CD4-positive, alpha-beta memory T cell (primary cell): ENCODE measurements around the gene CFP. TPM values are rescaled to one million over a fixed set of nuclear protein-coding genes. Genes with fewer than 3 reads are reported as not detected.

Experiments used
- CTCF ChIA-PET: fragments of 350-600 bp; sonication (Branson Sonifier 250); formaldehyde crosslinking; loops from one replicate; lab custom pipeline; 2021; ENCODE audit warnings: inconsistent platforms; ENCODE audit not compliant: partially characterized antibody; lab: Charles Lee
- POLR2A ChIA-PET: fragments of 350-600 bp; sonication (Branson Sonifier 250); formaldehyde crosslinking; loops from one replicate; lab custom pipeline; 2021; ENCODE audit not compliant: partially characterized antibody; lab: Charles Lee
- DNase-seq, 5 donors: peaks; one replicate each; pipeline versions ENCODE4 v3.0.0 to v3.0.0-alpha.2; 2020 to 2022; ENCODE audit warnings: mixed read lengths in 1 of 5
- H3K27ac ChIP-seq: one replicate; pipeline ENCODE4 v1.7.0; 2013; ENCODE audit warnings: low read depth, low read length
- H3K27me3 ChIP-seq: 2 replicates; pipeline ENCODE4 v1.7.0; 2013; ENCODE audit warnings: mild to moderate bottlenecking, low read length, moderate library complexity; ENCODE audit not compliant: insufficient read depth
- H3K36me3 ChIP-seq: 2 replicates; pipeline ENCODE4 v1.7.0; 2013; ENCODE audit warnings: mild to moderate bottlenecking, low read length, moderate library complexity; ENCODE audit not compliant: insufficient read depth
- H3K4me1 ChIP-seq: 2 replicates; pipeline ENCODE4 v1.7.0; 2013; ENCODE audit warnings: mild to moderate bottlenecking, low read length, moderate library complexity; ENCODE audit not compliant: insufficient read depth
- H3K4me3 ChIP-seq, 2 donors: one replicate each; pipeline ENCODE4 v1.7.0; 2013; ENCODE audit warnings: low read length in 2 of 2, mild to moderate bottlenecking in 1 of 2
- H3K9me3 ChIP-seq, 2 donors: one replicate each; pipeline ENCODE4 v1.7.0; 2013; ENCODE audit warnings: low read length in 2 of 2, control low read depth in 1 of 2; ENCODE audit not compliant: control insufficient read depth in 1 of 2
- H3K27ac Mint-ChIP-seq, 7 donors: one replicate each; pipeline ENCODE4 v1.8.0; 2020 to 2021; ENCODE audit warnings: mixed read lengths in 7 of 7, mild to moderate bottlenecking in 6 of 7, inconsistent platforms in 3 of 7, moderate library complexity in 3 of 7
- H3K27me3 Mint-ChIP-seq, 2 donors: one replicate each; pipeline ENCODE4 v1.8.0; 2020 to 2021; ENCODE audit warnings: mixed read lengths in 2 of 2
- H3K36me3 Mint-ChIP-seq, 2 donors: one replicate each; pipeline ENCODE4 v1.8.0; 2020 to 2021; ENCODE audit warnings: mixed read lengths in 2 of 2, inconsistent platforms in 1 of 2, mild to moderate bottlenecking in 1 of 2
- H3K4me1 Mint-ChIP-seq, 4 donors: one replicate each; pipeline ENCODE4 v1.8.0; 2020 to 2021; ENCODE audit warnings: mixed read lengths in 4 of 4, mild to moderate bottlenecking in 1 of 4
- H3K4me3 Mint-ChIP-seq, 8 donors: one replicate each; pipeline ENCODE4 v1.8.0; 2020 to 2021; ENCODE audit warnings: mixed read lengths in 8 of 8, mild to moderate bottlenecking in 7 of 8, moderate library complexity in 6 of 8, inconsistent platforms in 3 of 8
- H3K9me3 Mint-ChIP-seq, 8 donors: one replicate each; pipeline ENCODE4 v1.8.0; 2020 to 2021; ENCODE audit warnings: mixed read lengths in 8 of 8, mild to moderate bottlenecking in 5 of 8, inconsistent platforms in 3 of 8, moderate library complexity in 1 of 8
- intact Hi-C: fragments of 100-400 bp; cut with micrococcal nuclease; formaldehyde crosslinking; loops from one replicate; pipeline ENCODE4 v1.15.1; 2023
- polyA plus RNA-seq, 2 donors: library from polyadenylated mRNA; unstranded; fragments of 300-500 nt; fragmentation: Illumina TruSeq; gene quantifications; one replicate each; pipeline ENCODE4 v1.2.3, GENCODE V29; 2021
- total RNA-seq, 2 experiments: library from RNA; stranded (reverse); gene quantifications; one replicate each; pipeline ENCODE4 v1.2.3, GENCODE V29; 2021

Gene CFP
- total and polyA plus RNA-seq, 4 experiments from 2014 or later, result 13.5 to 29.0 (median 22.4) TPM

DNA sequence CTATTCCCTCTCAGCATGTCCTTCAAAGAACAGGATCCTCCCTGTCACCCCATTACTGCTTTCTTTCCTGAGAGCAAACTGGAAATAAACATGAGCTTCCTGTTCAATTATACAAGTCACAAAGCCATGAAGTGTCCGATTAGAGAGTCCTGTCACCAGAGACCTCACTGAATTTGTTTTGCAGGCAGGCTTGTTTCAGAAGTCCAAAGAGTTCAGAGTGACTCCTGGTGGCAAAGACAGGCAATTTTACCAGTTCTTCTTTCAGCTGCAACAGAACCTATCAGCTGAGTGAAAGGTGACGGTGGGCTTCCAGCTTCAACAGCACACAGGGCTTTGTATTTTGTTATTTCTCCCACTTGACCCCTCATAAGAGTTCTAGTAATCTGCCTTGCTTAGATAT is 14.2 kb upstream of the CFP start:
- Histone ChIP-seq H3K9me3 (no peaks in the 10 kb centered on the region), H3K36me3 (peaks cover 26% of the 10 kb centered on the region), H3K27ac (no peak overlapping the region), H3K4me3 (no peak overlapping the region), H3K27me3 (no peaks in the 10 kb centered on the region), H3K4me1 (peaks cover 21% of the 10 kb centered on the region)
- Mint-ChIP-seq H3K4me3 (no peak overlapping the region), H3K9me3 (no peaks in the 10 kb centered on the region), H3K27ac (peak overlapping the region in 2 of 7 donors; percentile 9 to 72), H3K4me1 (peaks cover 29 to 35% (median 32%) of the 10 kb centered on the region in 4 donors), H3K36me3 (peaks cover 8 to 48% of the 10 kb centered on the region in 2 donors), H3K27me3 (no peaks in the 10 kb centered on the region)
- intact Hi-C loops, result no loop called here
- no peak for DNase-seq
- ChIA-PET CTCF (interaction anchor here (1.1 to 1.4 kb wide), 2 partner anchors 11 to 15 kb away, joined by 3 to 7 read pairs; no protein-coding TSS in a partner anchor), POLR2A (interaction anchor here (0.6 to 1.1 kb wide), 2 partner anchors 13 to 14 kb away, joined by 3 to 4 read pairs; partner anchors contain the start of gene CFP)

GRCh38 chrX:47638816-47639215 is 9.1 kb upstream of the CFP start:
- DNase-seq, result no peak
- H3K36me3 ChIP-seq, result peaks cover 30% of the 10 kb centered on the region
- H3K9me3 ChIP-seq, result no peaks in the 10 kb centered on the region
- Mint-ChIP-seq H3K4me1 (peaks cover 0 to 18% (median 6%) of the 10 kb centered on the region in 4 donors), H3K4me3 (peak overlapping the region in 3 of 8 donors; percentile 20 to 41 (median 25)), H3K27ac (peak overlapping the region in 3 of 7 donors; percentile 24 to 76 (median 53)), H3K36me3 (peaks cover 8 to 42% of the 10 kb centered on the region in 2 donors), H3K9me3 (no peaks in the 10 kb centered on the region), H3K27me3 (no peaks in the 10 kb centered on the region)
- ChIA-PET POLR2A (no interaction called here), CTCF (no interaction called here)
- no peak overlapping the region for H3K4me3 ChIP-seq
- H3K27me3 ChIP-seq, result no peaks in the 10 kb centered on the region
- intact Hi-C loops, result loop anchor here (5.0 kb wide), 1 partner anchor 447 kb away; the partner anchor contains the start of gene UBA1
- no peaks in the 10 kb centered on the region for H3K4me1 ChIP-seq
- H3K27ac ChIP-seq, result no peak overlapping the region

DNA sequence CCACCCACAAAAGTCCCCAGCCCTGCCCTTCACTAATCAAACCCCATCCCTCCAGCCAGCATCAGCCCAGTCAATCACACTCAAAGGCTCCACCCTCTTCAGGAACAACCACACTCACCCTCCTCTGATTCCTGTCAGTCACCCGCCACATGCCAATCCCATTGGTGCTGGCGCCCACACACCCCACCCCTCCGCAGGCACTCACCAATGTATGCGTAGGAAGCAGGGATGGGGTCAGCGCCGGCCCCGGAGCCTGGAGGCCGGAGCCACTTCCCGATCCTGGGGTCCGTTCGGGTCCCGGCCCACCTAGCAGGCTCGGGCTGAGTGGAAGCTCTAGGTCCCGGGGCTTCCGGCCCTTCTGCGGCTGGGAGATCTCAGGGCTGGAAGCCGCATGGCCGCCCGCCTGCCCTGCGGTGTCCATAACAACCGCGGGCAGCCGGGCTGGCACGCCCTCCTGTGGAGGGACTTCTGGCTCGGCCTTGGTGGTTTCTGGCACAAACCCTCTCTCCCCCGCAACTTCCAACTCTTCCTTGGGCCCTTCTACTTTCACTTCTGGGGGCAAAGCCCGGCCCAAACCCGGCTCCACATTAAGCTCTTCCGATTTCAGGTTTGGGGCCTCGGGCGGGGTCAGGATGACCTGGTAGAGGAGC is 7.9 kb upstream of the CFP start:
- Mint-ChIP-seq H3K27me3 (no peaks in the 10 kb centered on the region), H3K4me3 (peak overlapping the region; percentile 46 to 76 (median 64)), H3K36me3 (peaks cover 8 to 41% of the 10 kb centered on the region in 2 donors), H3K27ac (peak overlapping the region; percentile 50 to 93 (median 87)), H3K4me1 (peaks cover 0 to 18% (median 6%) of the 10 kb centered on the region in 4 donors), H3K9me3 (no peaks in the 10 kb centered on the region)
- intact Hi-C loops, result loop anchor here (5.0 kb wide), 1 partner anchor 445 kb away; the partner anchor contains the start of gene UBA1
- Histone ChIP-seq H3K36me3 (peaks cover 27% of the 10 kb centered on the region), H3K9me3 (no peaks in the 10 kb centered on the region), H3K4me1 (no peaks in the 10 kb centered on the region), H3K4me3 (no peak overlapping the region), H3K27me3 (no peaks in the 10 kb centered on the region), H3K27ac (no peak overlapping the region)
- DNase-seq, result peak in 4 of 5 donors; percentile 30 to 51 (median 38)
- ChIA-PET CTCF (no interaction called here), POLR2A (no interaction called here)

GRCh38 chrX:47634871-47635575 is 5.3 kb upstream of the CFP start:
- Histone ChIP-seq H3K4me3 (no peak overlapping the region), H3K27ac (no peak overlapping the region), H3K4me1 (peaks cover 6% of the 10 kb centered on the region), H3K36me3 (peaks cover 14% of the 10 kb centered on the region), H3K27me3 (no peaks in the 10 kb centered on the region), H3K9me3 (no peaks in the 10 kb centered on the region)
- Mint-ChIP-seq H3K27me3 (no peaks in the 10 kb centered on the region), H3K9me3 (no peaks in the 10 kb centered on the region), H3K4me1 (peaks cover 2 to 25% (median 11%) of the 10 kb centered on the region in 4 donors), H3K27ac (no peak overlapping the region), H3K4me3 (no peak overlapping the region), H3K36me3 (peaks cover 6 to 31% of the 10 kb centered on the region in 2 donors)
- intact Hi-C loops, result loop anchor here (5.0 kb wide), 1 partner anchor 443 kb away; the partner anchor contains the start of gene UBA1
- POLR2A ChIA-PET, result interaction anchor here (0.7 kb wide), 1 partner anchor 22 kb away, joined by 3 read pairs; no protein-coding TSS in a partner anchor
- CTCF ChIA-PET, result no interaction called here
- DNase-seq, result peak in 1 of 5 donors; percentile 45

- no peak overlapping the region for H3K27ac ChIP-seq
- no peak for DNase-seq
- POLR2A ChIA-PET, result no interaction called here
- no peaks in the 10 kb centered on the region for H3K9me3 Mint-ChIP-seq
- H3K36me3 Mint-ChIP-seq, result peaks cover 0 to 22% of the 10 kb centered on the region in 2 donors
- no peak overlapping the region for H3K4me3 ChIP-seq
- H3K27me3 ChIP-seq, result no peaks in the 10 kb centered on the region
- no peak overlapping the region for H3K4me3 Mint-ChIP-seq
- peaks cover 4% of the 10 kb centered on the region for H3K36me3 ChIP-seq
- H3K27me3 Mint-ChIP-seq, result no peaks in the 10 kb centered on the region
- no peaks in the 10 kb centered on the region for H3K9me3 ChIP-seq
- CTCF ChIA-PET, result no interaction called here
- H3K27ac Mint-ChIP-seq, result no peak overlapping the region
- intact Hi-C loops, result no loop called here
- peaks cover 11% of the 10 kb centered on the region for H3K4me1 ChIP-seq
- peaks cover 8 to 31% (median 18%) of the 10 kb centered on the region in 4 donors for H3K4me1 Mint-ChIP-seq
Measured at GRCh38 chrX:47633689-47634590, 4.2 kb upstream of the CFP start.

GRCh38 chrX:47632666-47633065 is 2.9 kb upstream of the CFP start:
- POLR2A ChIA-PET, result no interaction called here
- H3K27ac ChIP-seq, result no peak overlapping the region

More at GRCh38 chrX:47632666-47633065, 2.9 kb upstream of the CFP start:
- Histone ChIP-seq H3K36me3 (peaks cover 4% of the 10 kb centered on the region), H3K4me3 (no peak overlapping the region), H3K9me3 (no peaks in the 10 kb centered on the region), H3K4me1 (peaks cover 17% of the 10 kb centered on the region), H3K27me3 (no peaks in the 10 kb centered on the region)
- DNase-seq, result no peak
- intact Hi-C loops, result no loop called here
- peak overlapping the region in 5 of 7 donors; percentile 0 to 48 (median 24) for H3K27ac Mint-ChIP-seq
- H3K4me3 Mint-ChIP-seq, result no peak overlapping the region
- no peaks in the 10 kb centered on the region for H3K9me3 Mint-ChIP-seq
- CTCF ChIA-PET, result no interaction called here
- H3K36me3 Mint-ChIP-seq, result peaks cover 0 to 12% of the 10 kb centered on the region in 2 donors
- peaks cover 11 to 31% (median 22%) of the 10 kb centered on the region in 4 donors for H3K4me1 Mint-ChIP-seq
- no peaks in the 10 kb centered on the region for H3K27me3 Mint-ChIP-seq
